ENCODE measurements around the gene ZMIZ1.
A peak's percentile ranks its signal among the peaks of the same experiment; 100 is the strongest.
"Not testable (repeated sequence)": the region's sequence is repeated elsewhere in the genome, so short reads cannot be mapped to it uniquely, and the experiment has no call there.

Gene ZMIZ1

GRCh38 chr10:79274279-79275104 lies 205.7 kb downstream of the ZMIZ1 start:
- no peak for DNase-seq

GRCh38 chr10:79275105-79275430 lies 206.3 kb downstream of the ZMIZ1 start:
- DNase-seq: no peak

- DNase-seq: no peak
Measured at GRCh38 chr10:79275431-79275851, 206.7 kb downstream of the ZMIZ1 start.

GRCh38 chr10:79277579-79278269 lies 209.0 kb downstream of the ZMIZ1 start:
- no peak for DNase-seq

- not testable (repeated sequence) for DNase-seq
Measured at GRCh38 chr10:79279047-79279446, 210.3 kb downstream of the ZMIZ1 start.

GRCh38 chr10:79280956-79281355 lies 212.2 kb downstream of the ZMIZ1 start:
- DNase-seq: no peak

GRCh38 chr10:79282388-79282787 lies 213.6 kb downstream of the ZMIZ1 start:
- DNase-seq: no peak

- DNase-seq: no peak
Measured at GRCh38 chr10:79283616-79284015, 214.8 kb downstream of the ZMIZ1 start.

GRCh38 chr10:79284158-79284871 lies 215.5 kb downstream of the ZMIZ1 start:
- no peak for DNase-seq

GRCh38 chr10:79285315-79286197 lies 216.8 kb downstream of the ZMIZ1 start:
- DNase-seq: peak; percentile 72 to 76

GRCh38 chr10:79286318-79286951 lies 217.7 kb downstream of the ZMIZ1 start:
- peak; percentile 86 to 88 for DNase-seq

- no peak for DNase-seq
Measured at GRCh38 chr10:79287973-79288723, 219.4 kb downstream of the ZMIZ1 start.

- DNase-seq: no peak
Measured at GRCh38 chr10:79289801-79290200, 221.0 kb downstream of the ZMIZ1 start.

GRCh38 chr10:79292026-79292766 lies 223.4 kb downstream of the ZMIZ1 start:
- DNase-seq: no peak

GRCh38 chr10:79292891-79293746 lies 224.4 kb downstream of the ZMIZ1 start:
- peak; percentile 43 to 60 for DNase-seq

- no peak for DNase-seq
Measured at GRCh38 chr10:79293841-79294581, 225.2 kb downstream of the ZMIZ1 start.

GRCh38 chr10:79295563-79295962 lies 226.8 kb downstream of the ZMIZ1 start:
- DNase-seq: peak in 1 of 2 experiments; percentile 25

- DNase-seq: no peak
Measured at GRCh38 chr10:79296431-79296830, 227.7 kb downstream of the ZMIZ1 start.

Measured in activated T-cell treated with anti-CD3 and anti-CD28 coated beads, Interleukin-2, amount 50 U/mL, for 48 hours (primary cell).